ENCODE measurements around the gene FCN1.

- TF ChIP-seq IRF2 (CRISPR knock-in tag; IDR thresholded peaks at IDR 0.05) = no peak
- TF ChIP-seq GATAD2A (IDR thresholded peaks at IDR 0.05) = no peak
- no peak for TF ChIP-seq STAG1 (CRISPR knock-in tag; IDR thresholded peaks at IDR 0.05; ENCODE audit: borderline replicate concordance)
- TF ChIP-seq ZBTB5 (IDR thresholded peaks at IDR 0.05) = no peak
- TF ChIP-seq FOXM1 (IDR thresholded peaks at IDR 0.05; ENCODE audit: low read depth) = no peak
- no peak for TF ChIP-seq FOXM1 (CRISPR knock-in tag; IDR thresholded peaks at IDR 0.05; ENCODE audit: low read depth)
- no peak for TF ChIP-seq EZH2 (IDR thresholded peaks at IDR 0.05; ENCODE audit: borderline replicate concordance, low read depth, low read length)
- TF ChIP-seq, protein P1, sequence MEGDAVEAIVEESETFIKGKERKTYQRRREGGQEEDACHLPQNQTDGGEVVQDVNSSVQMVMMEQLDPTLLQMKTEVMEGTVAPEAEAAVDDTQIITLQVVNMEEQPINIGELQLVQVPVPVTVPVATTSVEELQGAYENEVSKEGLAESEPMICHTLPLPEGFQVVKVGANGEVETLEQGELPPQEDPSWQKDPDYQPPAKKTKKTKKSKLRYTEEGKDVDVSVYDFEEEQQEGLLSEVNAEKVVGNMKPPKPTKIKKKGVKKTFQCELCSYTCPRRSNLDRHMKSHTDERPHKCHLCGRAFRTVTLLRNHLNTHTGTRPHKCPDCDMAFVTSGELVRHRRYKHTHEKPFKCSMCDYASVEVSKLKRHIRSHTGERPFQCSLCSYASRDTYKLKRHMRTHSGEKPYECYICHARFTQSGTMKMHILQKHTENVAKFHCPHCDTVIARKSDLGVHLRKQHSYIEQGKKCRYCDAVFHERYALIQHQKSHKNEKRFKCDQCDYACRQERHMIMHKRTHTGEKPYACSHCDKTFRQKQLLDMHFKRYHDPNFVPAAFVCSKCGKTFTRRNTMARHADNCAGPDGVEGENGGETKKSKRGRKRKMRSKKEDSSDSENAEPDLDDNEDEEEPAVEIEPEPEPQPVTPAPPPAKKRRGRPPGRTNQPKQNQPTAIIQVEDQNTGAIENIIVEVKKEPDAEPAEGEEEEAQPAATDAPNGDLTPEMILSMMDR (IDR thresholded peaks at IDR 0.05 in 2 of 3, conservative IDR thresholded peaks at IDR 0.05 in 1 of 3; ENCODE audit: insufficient read depth in 2 of 3, low read depth in 1 of 3, low read length in 3 of 3) = no peak
- TF ChIP-seq, protein P2, sequence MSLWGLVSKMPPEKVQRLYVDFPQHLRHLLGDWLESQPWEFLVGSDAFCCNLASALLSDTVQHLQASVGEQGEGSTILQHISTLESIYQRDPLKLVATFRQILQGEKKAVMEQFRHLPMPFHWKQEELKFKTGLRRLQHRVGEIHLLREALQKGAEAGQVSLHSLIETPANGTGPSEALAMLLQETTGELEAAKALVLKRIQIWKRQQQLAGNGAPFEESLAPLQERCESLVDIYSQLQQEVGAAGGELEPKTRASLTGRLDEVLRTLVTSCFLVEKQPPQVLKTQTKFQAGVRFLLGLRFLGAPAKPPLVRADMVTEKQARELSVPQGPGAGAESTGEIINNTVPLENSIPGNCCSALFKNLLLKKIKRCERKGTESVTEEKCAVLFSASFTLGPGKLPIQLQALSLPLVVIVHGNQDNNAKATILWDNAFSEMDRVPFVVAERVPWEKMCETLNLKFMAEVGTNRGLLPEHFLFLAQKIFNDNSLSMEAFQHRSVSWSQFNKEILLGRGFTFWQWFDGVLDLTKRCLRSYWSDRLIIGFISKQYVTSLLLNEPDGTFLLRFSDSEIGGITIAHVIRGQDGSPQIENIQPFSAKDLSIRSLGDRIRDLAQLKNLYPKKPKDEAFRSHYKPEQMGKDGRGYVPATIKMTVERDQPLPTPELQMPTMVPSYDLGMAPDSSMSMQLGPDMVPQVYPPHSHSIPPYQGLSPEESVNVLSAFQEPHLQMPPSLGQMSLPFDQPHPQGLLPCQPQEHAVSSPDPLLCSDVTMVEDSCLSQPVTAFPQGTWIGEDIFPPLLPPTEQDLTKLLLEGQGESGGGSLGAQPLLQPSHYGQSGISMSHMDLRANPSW (CRISPR knock-in tag; IDR thresholded peaks at IDR 0.05) = no peak
- TF ChIP-seq YY1 (IDR thresholded peaks at IDR 0.05; ENCODE audit: borderline replicate concordance in 1 of 3, control insufficient read depth in 1 of 3, extremely low read depth in 1 of 3, insufficient read depth in 3 of 3, insufficient read length in 1 of 3, insufficient replicate concordance in 2 of 3, low read depth in 1 of 3, low read length in 2 of 3) = no peak
- TF ChIP-seq, protein P3, sequence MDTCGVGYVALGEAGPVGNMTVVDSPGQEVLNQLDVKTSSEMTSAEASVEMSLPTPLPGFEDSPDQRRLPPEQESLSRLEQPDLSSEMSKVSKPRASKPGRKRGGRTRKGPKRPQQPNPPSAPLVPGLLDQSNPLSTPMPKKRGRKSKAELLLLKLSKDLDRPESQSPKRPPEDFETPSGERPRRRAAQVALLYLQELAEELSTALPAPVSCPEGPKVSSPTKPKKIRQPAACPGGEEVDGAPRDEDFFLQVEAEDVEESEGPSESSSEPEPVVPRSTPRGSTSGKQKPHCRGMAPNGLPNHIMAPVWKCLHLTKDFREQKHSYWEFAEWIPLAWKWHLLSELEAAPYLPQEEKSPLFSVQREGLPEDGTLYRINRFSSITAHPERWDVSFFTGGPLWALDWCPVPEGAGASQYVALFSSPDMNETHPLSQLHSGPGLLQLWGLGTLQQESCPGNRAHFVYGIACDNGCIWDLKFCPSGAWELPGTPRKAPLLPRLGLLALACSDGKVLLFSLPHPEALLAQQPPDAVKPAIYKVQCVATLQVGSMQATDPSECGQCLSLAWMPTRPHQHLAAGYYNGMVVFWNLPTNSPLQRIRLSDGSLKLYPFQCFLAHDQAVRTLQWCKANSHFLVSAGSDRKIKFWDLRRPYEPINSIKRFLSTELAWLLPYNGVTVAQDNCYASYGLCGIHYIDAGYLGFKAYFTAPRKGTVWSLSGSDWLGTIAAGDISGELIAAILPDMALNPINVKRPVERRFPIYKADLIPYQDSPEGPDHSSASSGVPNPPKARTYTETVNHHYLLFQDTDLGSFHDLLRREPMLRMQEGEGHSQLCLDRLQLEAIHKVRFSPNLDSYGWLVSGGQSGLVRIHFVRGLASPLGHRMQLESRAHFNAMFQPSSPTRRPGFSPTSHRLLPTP (IDR thresholded peaks at IDR 0.05; ENCODE audit: borderline replicate concordance, extremely low read depth, insufficient read length) = no peak
- no peak for TF ChIP-seq MXI1 (IDR thresholded peaks at IDR 0.05; ENCODE audit: low read depth, low read length)
- TF ChIP-seq ZNF263 (CRISPR knock-in tag; IDR thresholded peaks at IDR 0.05; ENCODE audit: borderline replicate concordance) = no peak
- no peak for TF ChIP-seq ESRRA (IDR thresholded peaks at IDR 0.05; ENCODE audit: borderline replicate concordance, low read depth)
Measured at GRCh38 chr9:134928436-134929192, 10.9 kb upstream of the FCN1 start.
